Suprapubic skin (tissue), 4 donors: ENCODE measurements around the gene KLF12.

Experiments used
- CTCF ChIP-seq, 2 donors: fragments of 200-600 bp in 1 of 2; fragments of 450-650 bp in 1 of 2; sonication (generic) in 1 of 2; IDR thresholded peaks; one replicate each; pipeline ENCODE4 v1.5.1; 2016 to 2019; ENCODE audit warnings: antibody characterized with exemption in 2 of 2, mild to moderate bottlenecking in 1 of 2, moderate library complexity in 1 of 2
- EP300 ChIP-seq: sonication (generic); formaldehyde crosslinking; IDR thresholded peaks from one replicate; pipeline ENCODE4 v1.6.1; 2017; ENCODE audit warnings: antibody characterized with exemption
- POLR2AphosphoS5 ChIP-seq, 3 donors: sonication (generic); formaldehyde crosslinking; IDR thresholded peaks; one replicate each; pipeline ENCODE4 v1.6.1; 2017; ENCODE audit warnings: antibody characterized with exemption in 3 of 3

- TF ChIP-seq CTCF (IDR thresholded peaks at IDR 0.05) (no peak), EP300 (no peak), POLR2AphosphoS5 (IDR thresholded peaks at IDR 0.05) (no peak)
Measured at GRCh38 chr13:74154981-74155380, 20.8 kb upstream of the KLF12 start.
